Measurements from ENCODE around the gene PTPRA.
"Not testable (repeated sequence)": the region's sequence is repeated elsewhere in the genome, so short reads cannot be mapped to it uniquely, and the experiment has no call there.

PTPRA gene

GRCh38 chr20:3011752-3012151 lies 138.5 kb downstream of the PTPRA start:
- H3K27me3 ChIP-seq (replicated peaks; ENCODE audit: control insufficient read depth, insufficient read depth, low read length) = no peaks in the 10 kb centered on the region
- H3K9me3 ChIP-seq (ENCODE audit: control insufficient read depth, low read length) = no peaks in the 10 kb centered on the region
- H3K36me3 ChIP-seq (ENCODE audit: control insufficient read depth, insufficient read depth, low read length, severe bottlenecking) = peaks cover 81% of the 10 kb centered on the region
- no peak for DNase-seq (ENCODE audit: low read depth)
- no peak overlapping the region for H3K9ac ChIP-seq (ENCODE audit: low read length)
- H3K4me3 ChIP-seq (ENCODE audit: low read length) = no peak overlapping the region
- peaks cover 6% of the 10 kb centered on the region for H3K4me1 ChIP-seq (ENCODE audit: control insufficient read depth, insufficient read depth, low read length)

DNA sequence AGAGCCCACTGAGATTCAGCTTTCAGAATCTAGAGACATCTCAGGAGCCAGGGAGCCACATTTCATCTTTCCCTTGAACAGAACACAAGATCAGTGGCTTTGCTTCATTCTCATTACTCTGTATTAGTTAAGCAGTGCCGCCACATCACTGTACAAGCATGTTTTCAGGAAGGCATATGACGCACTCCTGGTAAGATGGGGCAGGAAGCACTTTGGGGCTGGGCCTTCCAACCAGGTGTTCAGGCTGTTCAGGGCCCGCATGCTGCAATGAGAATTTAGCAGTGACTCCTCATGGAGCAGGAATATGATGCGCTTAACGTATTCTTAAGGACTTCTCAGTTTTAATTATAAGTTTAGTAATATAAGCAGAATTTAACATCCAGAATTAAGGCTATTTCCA lies 140.5 kb downstream of the PTPRA start:
- DNase-seq (ENCODE audit: low read depth) = no peak
- peaks cover 6% of the 10 kb centered on the region for H3K4me1 ChIP-seq (ENCODE audit: control insufficient read depth, insufficient read depth, low read length)
- peaks cover 69% of the 10 kb centered on the region for H3K36me3 ChIP-seq (ENCODE audit: control insufficient read depth, insufficient read depth, low read length, severe bottlenecking)
- H3K27me3 ChIP-seq (replicated peaks; ENCODE audit: control insufficient read depth, insufficient read depth, low read length) = no peaks in the 10 kb centered on the region
- H3K9me3 ChIP-seq (ENCODE audit: control insufficient read depth, low read length) = no peaks in the 10 kb centered on the region
- no peak overlapping the region for H3K9ac ChIP-seq (ENCODE audit: low read length)
- H3K4me3 ChIP-seq (ENCODE audit: low read length) = no peak overlapping the region

GRCh38 chr20:3014179-3014578 lies 140.9 kb downstream of the PTPRA start:
- Histone ChIP-seq H3K27me3 (replicated peaks; ENCODE audit: control insufficient read depth, insufficient read depth, low read length) (no peaks in the 10 kb centered on the region), H3K9me3 (ENCODE audit: control insufficient read depth, low read length) (no peaks in the 10 kb centered on the region), H3K4me1 (ENCODE audit: control insufficient read depth, insufficient read depth, low read length) (peaks cover 6% of the 10 kb centered on the region), H3K4me3 (ENCODE audit: low read length) (no peak overlapping the region), H3K9ac (ENCODE audit: low read length) (no peak overlapping the region), H3K36me3 (ENCODE audit: control insufficient read depth, insufficient read depth, low read length, severe bottlenecking) (peaks cover 65% of the 10 kb centered on the region)
- DNase-seq (ENCODE audit: low read depth) = no peak

- no peak overlapping the region for H3K4me3 ChIP-seq (ENCODE audit: low read length)
- no peak for DNase-seq (ENCODE audit: low read depth)
- H3K4me1 ChIP-seq (ENCODE audit: control insufficient read depth, insufficient read depth, low read length) = peaks cover 6% of the 10 kb centered on the region
- H3K36me3 ChIP-seq (ENCODE audit: control insufficient read depth, insufficient read depth, low read length, severe bottlenecking) = peaks cover 61% of the 10 kb centered on the region
- H3K27me3 ChIP-seq (replicated peaks; ENCODE audit: control insufficient read depth, insufficient read depth, low read length) = no peaks in the 10 kb centered on the region
- no peaks in the 10 kb centered on the region for H3K9me3 ChIP-seq (ENCODE audit: control insufficient read depth, low read length)
- H3K9ac ChIP-seq (ENCODE audit: low read length) = no peak overlapping the region
Observed at GRCh38 chr20:3014662-3015061, 141.4 kb downstream of the PTPRA start.

GRCh38 chr20:3015302-3015701 lies 142.0 kb downstream of the PTPRA start:
- not testable (repeated sequence) for H3K4me3 ChIP-seq (ENCODE audit: low read length); H3K9me3 ChIP-seq (ENCODE audit: control insufficient read depth, low read length); H3K27me3 ChIP-seq (replicated peaks; ENCODE audit: control insufficient read depth, insufficient read depth, low read length); H3K4me1 ChIP-seq (ENCODE audit: control insufficient read depth, insufficient read depth, low read length); H3K9ac ChIP-seq (ENCODE audit: low read length); DNase-seq (ENCODE audit: low read depth)
- H3K36me3 ChIP-seq (ENCODE audit: control insufficient read depth, insufficient read depth, low read length, severe bottlenecking) = peaks cover 55% of the 10 kb centered on the region

DNA sequence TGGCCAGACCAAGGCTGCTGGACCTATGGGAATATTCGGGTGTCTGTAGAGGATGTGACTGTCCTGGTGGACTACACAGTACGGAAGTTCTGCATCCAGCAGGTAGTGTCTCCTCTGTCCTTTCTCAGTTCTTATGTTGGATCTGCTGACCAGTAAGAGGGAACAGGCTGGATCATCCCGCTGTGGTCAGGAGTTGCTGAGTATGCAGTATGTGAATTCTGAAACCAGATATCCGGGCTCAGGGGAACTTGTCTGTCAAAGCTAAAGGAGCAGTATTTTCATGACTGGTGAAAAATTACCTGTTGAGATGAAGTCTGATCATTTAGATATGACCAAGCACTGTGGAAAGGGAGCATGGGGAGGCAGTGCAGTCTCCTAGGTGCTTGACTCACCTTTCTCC lies 148.0 kb downstream of the PTPRA start:
- H3K9me3 ChIP-seq (ENCODE audit: control insufficient read depth, low read length) = no peaks in the 10 kb centered on the region
- peaks cover 61% of the 10 kb centered on the region for H3K36me3 ChIP-seq (ENCODE audit: control insufficient read depth, insufficient read depth, low read length, severe bottlenecking)
- no peak for DNase-seq (ENCODE audit: low read depth)
- no peak overlapping the region for H3K4me3 ChIP-seq (ENCODE audit: low read length)
- H3K27me3 ChIP-seq (replicated peaks; ENCODE audit: control insufficient read depth, insufficient read depth, low read length) = no peaks in the 10 kb centered on the region
- H3K4me1 ChIP-seq (ENCODE audit: control insufficient read depth, insufficient read depth, low read length) = no peaks in the 10 kb centered on the region
- H3K9ac ChIP-seq (ENCODE audit: low read length) = no peak overlapping the region

DNA sequence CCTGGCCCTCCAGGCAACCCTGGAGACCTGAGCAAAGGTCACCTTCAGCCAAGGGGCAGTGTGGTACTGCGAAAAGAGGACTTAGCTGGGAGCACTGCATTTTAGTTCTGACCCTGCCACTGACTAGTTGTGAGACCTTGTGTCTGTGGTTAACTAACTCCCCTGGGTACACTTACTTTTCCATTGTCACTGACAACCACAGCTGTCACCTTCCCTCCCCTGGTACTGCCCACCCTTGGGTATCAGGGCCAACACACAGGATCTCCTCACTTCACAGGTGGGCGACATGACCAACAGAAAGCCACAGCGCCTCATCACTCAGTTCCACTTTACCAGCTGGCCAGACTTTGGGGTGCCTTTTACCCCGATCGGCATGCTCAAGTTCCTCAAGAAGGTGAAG lies 148.5 kb downstream of the PTPRA start:
- no peaks in the 10 kb centered on the region for H3K9me3 ChIP-seq (ENCODE audit: control insufficient read depth, low read length)
- peaks cover 63% of the 10 kb centered on the region for H3K36me3 ChIP-seq (ENCODE audit: control insufficient read depth, insufficient read depth, low read length, severe bottlenecking)
- no peaks in the 10 kb centered on the region for H3K4me1 ChIP-seq (ENCODE audit: control insufficient read depth, insufficient read depth, low read length)
- DNase-seq (ENCODE audit: low read depth) = no peak
- no peaks in the 10 kb centered on the region for H3K27me3 ChIP-seq (replicated peaks; ENCODE audit: control insufficient read depth, insufficient read depth, low read length)
- no peak overlapping the region for H3K4me3 ChIP-seq (ENCODE audit: low read length)
- H3K9ac ChIP-seq (ENCODE audit: low read length) = no peak overlapping the region

DNA sequence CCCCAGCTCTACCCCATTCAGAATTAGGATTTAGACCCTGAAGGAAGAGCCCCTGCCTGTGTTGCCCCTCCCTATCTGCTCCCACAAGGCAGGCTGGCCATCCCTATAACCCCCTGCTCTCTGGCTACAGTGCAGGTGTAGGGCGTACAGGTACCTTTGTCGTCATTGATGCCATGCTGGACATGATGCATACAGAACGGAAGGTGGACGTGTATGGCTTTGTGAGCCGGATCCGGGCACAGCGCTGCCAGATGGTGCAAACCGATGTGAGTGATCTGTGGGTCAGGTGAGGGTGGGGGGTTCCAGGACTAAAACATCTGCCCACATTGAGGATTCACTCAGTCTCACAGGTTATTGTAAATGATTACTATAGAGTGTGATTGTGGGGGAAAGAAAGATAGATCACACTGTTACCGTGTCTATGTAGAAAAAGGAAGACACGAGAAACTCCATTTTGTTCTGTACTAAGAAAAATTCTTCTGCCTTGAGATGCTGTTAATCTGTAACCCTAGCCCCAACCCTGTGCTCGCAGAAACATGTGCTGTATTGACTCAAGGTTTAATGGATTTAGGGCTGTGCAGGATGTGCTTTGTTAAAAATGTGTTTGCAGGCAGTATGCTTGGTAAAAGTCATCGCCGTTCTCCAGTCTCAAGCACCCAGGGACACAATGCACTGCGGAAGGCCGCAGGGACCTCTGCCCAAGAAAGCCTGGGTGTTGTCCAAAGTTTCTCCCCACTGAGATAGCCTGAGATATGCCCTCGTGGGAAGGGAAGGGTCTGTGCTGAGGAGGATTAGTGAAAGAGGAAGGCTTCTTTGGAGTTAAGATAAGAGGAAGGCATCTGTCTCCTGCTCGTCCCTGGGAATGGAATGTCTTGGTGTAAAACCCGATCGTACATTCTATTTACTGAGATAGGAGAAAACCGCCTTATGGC lies 149.5 kb downstream of the PTPRA start:
- not testable (repeated sequence) for H3K4me1 ChIP-seq (ENCODE audit: control insufficient read depth, insufficient read depth, low read length); H3K9ac ChIP-seq (ENCODE audit: low read length)
- H3K36me3 ChIP-seq (ENCODE audit: control insufficient read depth, insufficient read depth, low read length, severe bottlenecking) = peaks cover 69% of the 10 kb centered on the region

GRCh38 chr20:3027987-3028386 lies 154.7 kb downstream of the PTPRA start:
- Histone ChIP-seq H3K36me3 (ENCODE audit: control insufficient read depth, insufficient read depth, low read length, severe bottlenecking) (peaks cover 74% of the 10 kb centered on the region), H3K4me1 (ENCODE audit: control insufficient read depth, insufficient read depth, low read length) (peaks cover 4% of the 10 kb centered on the region), H3K4me3 (ENCODE audit: low read length) (no peak overlapping the region), H3K9me3 (ENCODE audit: control insufficient read depth, low read length) (no peaks in the 10 kb centered on the region), H3K27me3 (replicated peaks; ENCODE audit: control insufficient read depth, insufficient read depth, low read length) (no peaks in the 10 kb centered on the region), H3K9ac (ENCODE audit: low read length) (no peak overlapping the region)
- no peak for DNase-seq (ENCODE audit: low read depth)

More for the DNA sequence above, 149.5 kb downstream of the PTPRA start:
- DNase-seq (ENCODE audit: low read depth); H3K27me3 ChIP-seq (replicated peaks; ENCODE audit: control insufficient read depth, insufficient read depth, low read length); H3K4me3 ChIP-seq (ENCODE audit: low read length); H3K9me3 ChIP-seq (ENCODE audit: control insufficient read depth, low read length): not testable (repeated sequence)

DNA sequence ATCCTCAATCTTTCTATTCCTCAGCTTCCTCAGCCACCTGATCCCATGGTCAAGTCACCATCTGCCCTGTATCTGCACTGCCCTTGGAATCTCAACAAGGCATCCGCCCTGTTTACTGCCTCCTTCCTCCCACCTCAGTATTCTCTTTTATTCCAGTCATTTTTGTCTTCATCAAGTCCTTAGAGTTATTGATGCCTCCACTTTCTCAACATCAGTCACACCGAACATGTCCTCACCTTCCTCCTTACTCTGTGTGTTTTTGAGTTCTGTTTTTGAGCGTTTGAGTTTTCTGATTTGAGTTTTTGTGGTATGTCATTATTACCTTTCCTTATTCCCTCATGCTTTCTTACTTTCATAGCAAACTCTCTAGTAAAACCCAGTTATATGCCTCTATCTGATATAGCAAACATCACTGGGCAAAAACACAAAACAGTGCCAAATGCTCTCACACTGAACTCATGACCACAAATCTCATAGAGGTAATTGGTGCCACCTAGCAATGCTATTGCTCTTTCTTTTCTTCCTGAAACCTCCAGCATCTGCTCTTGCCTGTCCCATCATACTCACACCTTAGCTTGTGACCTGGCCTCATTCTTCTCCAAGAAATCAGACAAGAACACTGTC lies 158.4 kb downstream of the PTPRA start:
- no peaks in the 10 kb centered on the region for H3K9me3 ChIP-seq (ENCODE audit: control insufficient read depth, low read length)
- DNase-seq (ENCODE audit: low read depth) = no peak
- no peak overlapping the region for H3K9ac ChIP-seq (ENCODE audit: low read length)
- H3K4me1 ChIP-seq (ENCODE audit: control insufficient read depth, insufficient read depth, low read length) = peaks cover 8% of the 10 kb centered on the region
- no peaks in the 10 kb centered on the region for H3K27me3 ChIP-seq (replicated peaks; ENCODE audit: control insufficient read depth, insufficient read depth, low read length)
- no peak overlapping the region for H3K4me3 ChIP-seq (ENCODE audit: low read length)
- peaks cover 61% of the 10 kb centered on the region for H3K36me3 ChIP-seq (ENCODE audit: control insufficient read depth, insufficient read depth, low read length, severe bottlenecking)

GRCh38 chr20:3032624-3033023 lies 159.3 kb downstream of the PTPRA start:
- H3K4me3 ChIP-seq (ENCODE audit: low read length) = peak overlapping the region; percentile 39
- no peaks in the 10 kb centered on the region for H3K9me3 ChIP-seq (ENCODE audit: control insufficient read depth, low read length)
- DNase-seq (ENCODE audit: low read depth) = no peak
- H3K9ac ChIP-seq (ENCODE audit: low read length) = no peak overlapping the region
- H3K4me1 ChIP-seq (ENCODE audit: control insufficient read depth, insufficient read depth, low read length) = peaks cover 8% of the 10 kb centered on the region
- no peaks in the 10 kb centered on the region for H3K27me3 ChIP-seq (replicated peaks; ENCODE audit: control insufficient read depth, insufficient read depth, low read length)
- peaks cover 61% of the 10 kb centered on the region for H3K36me3 ChIP-seq (ENCODE audit: control insufficient read depth, insufficient read depth, low read length, severe bottlenecking)
